GM21381 (cell line): ENCODE data around the gene DIS3L2.

Experiments used
- ATAC-seq: cut with Tn5 transposase; IDR thresholded peaks from one replicate; pipeline ENCODE4 v1.9.1; 2021; ENCODE audit warnings: mild to moderate bottlenecking, moderate library complexity; ENCODE audit not compliant: unreplicated experiment

Gene DIS3L2

DNA sequence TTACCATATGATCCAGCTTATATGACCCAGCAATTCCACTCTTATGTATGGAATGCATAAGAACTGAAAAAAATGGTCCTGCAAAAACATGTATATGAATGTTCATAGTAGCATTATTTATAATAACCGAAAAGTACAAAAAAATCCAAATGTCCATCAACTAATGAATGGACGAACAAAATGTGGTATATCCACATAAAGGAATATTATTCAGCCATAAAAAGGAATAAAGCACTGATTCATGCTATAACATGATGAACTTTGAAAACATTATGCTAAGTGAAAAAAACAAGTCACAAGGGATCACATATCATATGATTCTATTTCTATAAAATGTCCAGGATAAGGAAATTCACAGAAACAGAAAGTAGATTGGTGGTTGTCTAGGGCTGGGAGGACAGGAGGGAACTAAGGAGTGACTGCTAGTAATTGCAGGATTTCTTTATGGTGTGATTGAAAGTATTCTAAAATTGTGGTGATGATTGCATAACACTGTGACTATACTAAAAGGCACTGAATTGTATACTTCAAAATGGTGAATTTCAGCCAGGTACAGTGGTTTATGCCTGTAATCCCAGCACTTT, 10.0 kb upstream of the DIS3L2 start:
- no peak for ATAC-seq

DNA sequence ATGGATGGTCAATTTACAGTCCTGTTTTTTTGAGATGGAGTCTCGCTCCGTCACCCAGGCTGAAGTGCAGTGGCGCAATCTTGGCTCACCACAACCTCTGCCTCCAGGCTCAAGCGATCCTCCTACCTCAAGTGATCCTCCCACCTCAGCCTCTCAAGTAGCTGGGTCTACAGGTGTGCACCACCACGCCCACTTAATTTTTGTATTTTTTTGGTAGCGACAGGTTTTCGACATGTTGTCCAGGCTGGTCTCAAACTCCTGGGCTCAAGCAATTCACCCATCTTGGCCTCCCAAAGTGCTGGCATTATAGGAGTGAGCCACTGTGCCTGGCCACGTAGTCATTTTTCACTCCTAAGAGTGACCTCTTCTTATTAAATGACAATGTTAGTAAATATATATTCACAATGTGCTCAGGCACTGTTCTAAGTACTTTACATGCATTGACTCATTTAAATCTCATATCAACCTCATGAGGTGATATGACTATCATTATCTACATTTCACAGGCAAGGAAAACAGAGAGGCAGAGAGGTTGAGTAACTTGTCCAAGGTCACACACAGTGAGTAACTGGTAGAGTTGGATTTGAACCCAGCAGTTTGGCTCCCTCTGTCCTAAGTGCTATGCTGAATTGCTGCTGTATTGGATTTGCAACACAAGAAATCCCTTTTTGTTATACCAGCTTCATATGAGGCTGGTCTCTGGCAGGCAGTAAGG, 5.6 kb upstream of the DIS3L2 start:
- no peak for ATAC-seq

DNA sequence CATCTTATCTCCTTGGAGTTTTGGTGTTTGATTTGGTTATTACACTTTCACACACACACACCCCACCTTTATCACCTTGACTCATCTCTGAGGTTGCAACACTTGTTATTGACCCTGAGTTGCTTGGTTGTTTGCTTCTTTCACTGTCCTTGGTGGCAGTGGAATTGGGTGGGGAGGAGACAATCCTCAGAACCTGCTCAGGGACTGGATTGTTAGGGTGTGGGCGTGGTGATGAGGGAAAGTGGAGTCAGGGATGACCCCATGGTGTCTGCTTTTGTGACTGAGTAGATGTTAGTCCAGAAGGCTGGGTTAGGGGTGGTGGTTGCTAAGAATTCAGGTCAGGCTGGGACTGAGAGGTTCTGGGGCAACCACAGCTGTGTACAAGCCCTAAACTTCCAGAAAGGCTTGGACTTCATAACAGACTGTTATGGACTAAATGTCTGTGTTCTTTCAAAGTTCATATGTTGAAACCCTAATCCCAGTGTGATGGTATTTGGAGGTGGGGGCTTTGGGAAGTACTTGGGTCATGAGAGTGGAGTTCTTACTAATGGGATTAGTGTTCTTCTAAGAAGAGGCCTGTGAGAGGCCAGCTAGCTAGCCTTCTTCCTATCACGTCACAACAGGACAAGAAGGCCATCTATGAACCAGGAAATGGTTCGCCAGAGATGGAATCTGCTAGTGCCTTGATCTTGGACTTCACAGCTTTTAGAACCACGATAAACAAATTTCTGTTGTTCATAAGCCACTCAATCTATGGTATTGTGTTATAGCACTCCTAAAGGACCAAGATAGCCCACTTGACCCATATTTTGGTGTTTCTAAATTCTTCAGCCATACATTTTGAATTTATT, 3.4 kb upstream of the DIS3L2 start:
- ATAC-seq: no peak

DNA sequence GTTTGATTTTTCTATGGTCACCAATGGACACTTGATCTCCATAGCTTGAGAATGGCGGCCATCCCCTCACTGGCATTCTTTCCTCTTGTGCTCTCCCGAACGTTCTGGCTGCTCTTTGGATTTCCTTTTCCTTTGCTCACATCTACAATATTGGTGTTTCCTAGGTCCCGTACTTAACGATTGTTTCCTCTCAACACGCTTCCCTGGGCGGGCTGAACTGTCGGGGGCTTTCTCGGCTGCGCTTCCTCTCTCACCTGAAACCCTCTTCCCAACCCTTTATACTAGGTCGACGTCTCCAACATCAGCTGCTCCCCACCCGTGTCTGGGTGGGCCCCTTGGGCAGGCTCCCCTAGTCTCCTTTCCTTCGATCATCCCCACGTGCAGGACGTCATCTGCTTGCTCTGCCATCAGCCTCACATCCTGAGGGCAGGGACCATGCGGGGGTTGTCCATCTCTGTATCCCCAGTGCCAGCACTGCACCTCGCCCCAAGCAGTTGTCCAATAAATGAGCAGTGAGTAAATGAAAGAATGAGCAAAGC, 634 bp upstream of the DIS3L2 start:
- no peak for ATAC-seq

DNA sequence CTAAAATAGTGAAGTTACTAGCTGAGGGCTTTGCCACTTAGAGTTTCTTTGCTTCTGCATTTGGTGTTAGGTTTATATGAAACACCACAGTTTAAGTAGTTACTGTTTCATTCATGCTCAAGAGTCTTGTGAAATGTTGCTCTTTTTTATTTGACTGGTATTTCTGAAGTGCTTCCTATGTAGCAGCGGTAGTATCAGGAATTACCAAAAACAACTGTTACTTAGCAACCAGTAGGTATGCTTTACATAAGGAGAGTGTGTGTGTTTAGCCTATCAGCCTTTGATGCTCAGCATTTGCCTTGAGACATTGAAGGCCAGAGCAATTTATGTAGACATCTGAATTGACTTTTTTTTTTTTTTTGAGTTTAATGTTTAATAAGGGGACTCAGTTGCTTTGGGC, 3.6 kb downstream of the DIS3L2 start:
- ATAC-seq: no peak

DNA sequence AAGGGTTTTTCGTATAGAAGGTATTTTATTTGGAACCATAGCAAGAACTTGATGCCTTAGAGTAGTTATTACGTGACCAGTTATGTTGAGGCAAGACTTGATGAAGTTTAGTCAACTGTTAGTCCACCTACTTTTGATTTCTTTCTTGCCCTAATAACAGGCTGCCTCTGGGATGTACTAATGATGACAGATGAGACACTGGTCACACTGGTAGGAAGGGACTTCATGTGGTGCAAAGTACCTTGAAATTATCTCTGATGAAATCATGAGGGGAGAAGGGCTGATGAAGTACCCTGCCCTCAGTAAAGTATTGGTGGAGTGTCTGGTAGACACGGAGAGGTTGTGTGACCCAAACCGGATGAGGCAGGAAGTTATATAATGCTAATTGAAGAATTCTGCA, 5.4 kb downstream of the DIS3L2 start:
- ATAC-seq: no peak

DNA sequence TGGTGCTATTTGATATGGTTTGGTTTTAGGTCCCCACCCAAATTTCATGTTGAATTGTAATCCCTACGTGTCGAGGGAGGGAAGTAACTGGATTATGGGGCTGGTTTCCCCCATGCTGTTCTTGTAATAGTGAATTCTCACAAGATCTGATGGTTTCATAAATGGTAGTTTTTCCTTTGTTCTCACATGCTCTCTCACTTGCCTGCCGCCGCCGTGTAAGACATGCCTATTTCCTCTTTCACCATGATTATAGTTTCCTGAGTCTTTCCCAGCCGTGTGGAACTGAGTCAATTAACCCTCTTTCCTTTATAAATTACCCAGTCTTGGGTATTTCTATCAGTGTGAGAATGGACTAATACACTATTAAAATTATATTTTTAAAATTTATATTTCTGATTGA, 7.3 kb downstream of the DIS3L2 start:
- no peak for ATAC-seq

DNA sequence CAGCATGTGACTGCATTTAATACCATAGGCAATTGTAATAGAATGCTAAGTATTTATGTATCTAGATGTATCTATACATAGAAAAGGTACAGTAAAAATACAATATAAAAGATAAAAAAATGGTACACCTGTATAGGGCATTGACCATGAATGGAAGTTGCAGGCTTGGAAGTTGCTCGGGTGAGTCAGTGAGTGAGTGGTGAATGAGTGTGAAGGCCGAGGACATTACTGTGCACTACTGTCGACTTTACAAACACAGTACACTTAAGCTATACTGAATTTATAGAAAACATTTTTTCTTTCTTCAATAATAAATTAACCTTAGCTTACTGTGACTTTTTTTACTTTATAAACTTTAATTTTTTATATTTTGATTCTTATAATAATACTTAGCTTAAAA, 8.9 kb downstream of the DIS3L2 start:
- no peak for ATAC-seq

DNA sequence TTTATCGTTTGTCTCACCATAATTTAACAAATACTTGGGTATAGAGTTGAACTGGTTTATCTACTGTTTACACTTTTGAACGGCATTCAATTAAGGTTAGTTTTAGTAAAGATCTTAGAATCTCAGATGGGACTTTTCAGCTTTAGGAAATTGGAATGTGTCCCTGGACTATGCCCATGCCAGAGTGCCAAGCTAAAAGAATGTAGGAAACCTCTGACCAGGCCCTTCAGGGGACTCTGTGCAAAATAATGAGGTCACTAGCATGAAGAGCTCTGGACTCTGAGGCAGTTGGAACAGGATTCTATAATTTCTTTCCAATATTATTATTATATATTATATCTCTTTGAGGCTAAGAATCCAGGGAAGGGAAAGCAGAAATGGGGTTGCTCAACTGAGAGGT, 13.5 kb downstream of the DIS3L2 start:
- ATAC-seq: no peak

DNA sequence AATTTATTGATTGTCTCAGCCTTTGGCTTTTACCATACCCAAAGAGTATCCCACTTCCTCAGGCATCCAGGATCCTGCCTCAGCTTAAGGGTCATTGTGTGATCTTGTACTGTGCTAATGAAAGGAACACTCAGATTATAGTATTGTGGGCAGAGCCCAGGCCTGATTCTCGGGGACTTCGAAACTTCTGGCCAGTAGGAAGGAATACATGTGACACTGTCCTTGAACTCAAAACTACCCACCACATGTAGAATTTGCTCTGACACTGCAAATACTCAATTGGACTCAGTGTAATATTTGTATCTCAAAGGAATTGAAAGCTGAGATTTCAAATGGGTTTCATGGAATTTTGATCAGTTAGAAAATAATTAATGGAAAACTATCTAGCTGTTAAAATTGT, 15.9 kb downstream of the DIS3L2 start:
- no peak for ATAC-seq

DNA sequence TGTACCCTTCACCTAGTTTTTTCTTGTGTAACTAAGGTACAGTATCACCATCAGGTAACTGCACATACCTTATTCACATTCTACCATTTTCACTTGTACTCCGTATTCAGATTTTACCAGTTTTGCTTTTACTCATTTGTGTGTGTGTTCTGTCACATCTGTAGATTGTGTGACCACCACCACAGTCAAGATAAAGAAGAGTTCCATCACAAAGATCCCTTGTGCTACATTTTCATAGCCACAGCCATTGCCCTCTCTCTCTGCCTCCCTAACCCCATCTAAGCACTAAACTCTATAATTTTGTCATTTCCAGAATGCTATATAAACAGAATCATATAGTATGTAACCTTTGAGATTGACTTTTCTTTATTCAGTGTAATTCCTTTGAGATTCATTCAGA, 23.5 kb downstream of the DIS3L2 start:
- ATAC-seq: no peak

DNA sequence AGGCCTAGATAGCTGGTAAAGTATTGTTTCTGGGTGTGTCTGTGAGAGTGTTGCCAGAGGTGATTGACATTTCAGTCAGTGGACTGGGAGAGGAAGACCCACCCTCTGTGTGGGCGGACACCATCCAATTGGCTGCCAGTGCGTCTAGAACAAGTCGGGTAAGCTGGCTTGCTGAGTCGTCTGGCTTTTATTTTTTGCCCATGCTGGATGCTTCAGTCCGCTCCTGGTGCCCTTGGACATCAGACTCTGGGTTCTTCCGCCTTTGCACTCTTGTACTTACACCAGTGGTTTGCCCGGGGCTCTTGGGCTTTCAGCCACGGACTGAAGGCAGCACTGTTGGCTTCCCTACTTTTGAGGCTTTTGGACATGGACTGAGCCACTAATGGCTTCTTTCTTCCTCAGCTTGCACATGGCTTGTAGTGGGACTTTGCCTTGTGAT, 24.3 kb downstream of the DIS3L2 start:
- no peak for ATAC-seq

DNA sequence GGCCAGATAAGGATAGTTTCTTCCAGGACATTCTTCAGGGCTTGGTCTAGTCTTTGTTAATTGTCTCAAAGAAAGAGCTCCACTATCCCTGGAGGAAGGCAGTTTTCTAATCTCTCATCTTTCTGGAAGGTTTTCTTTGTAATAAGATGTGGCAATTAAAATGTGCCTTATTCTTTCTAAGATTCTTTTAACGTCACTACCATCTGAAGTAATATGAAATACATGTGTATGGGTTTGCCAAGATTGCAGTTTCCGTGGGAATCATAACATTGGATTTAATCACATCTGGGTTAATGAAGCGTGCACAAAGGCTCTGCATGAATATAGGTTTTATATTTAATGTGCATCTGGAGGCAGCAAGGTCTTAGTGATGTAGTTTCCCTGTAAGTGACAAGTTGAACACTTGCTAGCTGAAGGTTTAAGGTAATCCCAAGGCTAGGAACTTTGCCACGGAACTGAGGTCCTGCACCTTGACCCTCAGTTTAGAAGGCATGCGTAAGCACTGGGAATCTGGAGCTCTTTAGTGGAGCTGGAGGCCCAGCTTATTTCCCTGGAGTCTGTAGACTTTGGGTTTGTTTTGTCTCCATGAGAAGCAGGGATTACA, 25.7 kb downstream of the DIS3L2 start:
- ATAC-seq: no peak

DNA sequence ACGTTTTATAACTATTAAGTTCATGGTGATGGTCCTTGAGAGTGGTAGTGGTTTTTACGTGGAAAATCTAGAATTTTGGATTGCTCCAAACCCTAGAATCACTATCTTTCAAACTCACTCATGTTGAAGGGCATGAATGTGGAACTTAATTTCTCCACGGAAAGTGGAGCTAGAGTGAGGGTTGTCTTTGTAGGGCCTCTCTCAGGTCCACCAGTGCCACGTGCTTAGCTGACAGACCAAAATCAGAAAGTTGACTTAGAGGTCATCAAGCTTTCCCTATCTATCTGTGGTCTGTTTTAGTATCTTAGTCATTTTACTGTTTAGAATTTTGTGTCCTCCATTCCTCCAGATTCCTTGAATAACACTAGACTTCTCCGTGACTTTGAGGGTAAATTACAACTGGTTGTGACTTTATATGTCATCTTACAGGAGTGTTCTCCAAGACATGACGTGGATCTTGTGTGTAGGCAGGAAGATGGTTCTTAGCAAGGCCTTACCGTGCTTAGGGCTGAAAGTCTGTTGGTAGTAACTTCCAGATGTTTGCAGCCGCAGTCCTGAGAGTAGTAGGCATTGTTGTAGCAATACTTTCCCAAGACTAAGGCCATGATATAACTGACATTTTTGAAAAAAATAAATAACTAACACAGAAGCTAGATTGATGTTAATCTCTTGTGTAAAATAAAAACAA, 26.8 kb downstream of the DIS3L2 start:
- ATAC-seq: no peak

DNA sequence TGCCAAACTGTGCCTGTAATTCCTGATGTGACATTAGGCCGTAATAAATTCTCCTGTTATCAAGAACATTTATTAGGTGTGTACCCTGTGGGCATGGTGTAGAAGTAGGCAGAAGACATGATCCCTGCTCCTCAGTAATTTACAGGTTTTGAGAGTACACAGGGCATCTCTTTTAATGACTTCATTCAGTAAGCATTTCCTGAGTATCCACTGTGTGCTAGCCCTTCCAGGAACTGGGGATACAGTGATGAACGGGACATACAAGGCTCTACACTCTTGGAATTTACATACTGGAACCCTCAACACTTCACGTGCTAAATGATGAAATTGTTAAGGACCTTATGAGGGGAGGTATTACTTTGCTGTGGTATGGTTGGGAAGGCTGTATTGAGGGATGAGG, 30.2 kb downstream of the DIS3L2 start:
- no peak for ATAC-seq

DNA sequence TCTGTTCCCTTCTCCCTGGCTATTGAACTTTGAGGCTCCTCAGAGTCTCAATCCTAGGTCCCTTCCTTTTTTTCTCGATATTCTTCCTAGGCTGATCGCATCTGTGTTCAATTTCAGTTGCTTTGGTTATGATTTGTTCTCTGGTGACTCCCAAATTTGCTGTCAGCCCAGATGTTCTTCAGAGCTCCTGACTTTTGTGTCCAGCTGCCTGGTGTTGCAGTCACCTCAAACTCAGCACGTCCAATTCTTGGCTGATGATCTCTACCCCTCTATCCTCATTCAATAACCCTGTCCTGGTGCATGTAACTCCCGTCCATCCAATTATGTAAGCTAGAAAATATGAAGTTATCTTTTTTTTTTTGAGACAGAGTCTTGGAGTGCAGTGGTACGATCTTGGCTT, 31.4 kb downstream of the DIS3L2 start:
- ATAC-seq: no peak

DNA sequence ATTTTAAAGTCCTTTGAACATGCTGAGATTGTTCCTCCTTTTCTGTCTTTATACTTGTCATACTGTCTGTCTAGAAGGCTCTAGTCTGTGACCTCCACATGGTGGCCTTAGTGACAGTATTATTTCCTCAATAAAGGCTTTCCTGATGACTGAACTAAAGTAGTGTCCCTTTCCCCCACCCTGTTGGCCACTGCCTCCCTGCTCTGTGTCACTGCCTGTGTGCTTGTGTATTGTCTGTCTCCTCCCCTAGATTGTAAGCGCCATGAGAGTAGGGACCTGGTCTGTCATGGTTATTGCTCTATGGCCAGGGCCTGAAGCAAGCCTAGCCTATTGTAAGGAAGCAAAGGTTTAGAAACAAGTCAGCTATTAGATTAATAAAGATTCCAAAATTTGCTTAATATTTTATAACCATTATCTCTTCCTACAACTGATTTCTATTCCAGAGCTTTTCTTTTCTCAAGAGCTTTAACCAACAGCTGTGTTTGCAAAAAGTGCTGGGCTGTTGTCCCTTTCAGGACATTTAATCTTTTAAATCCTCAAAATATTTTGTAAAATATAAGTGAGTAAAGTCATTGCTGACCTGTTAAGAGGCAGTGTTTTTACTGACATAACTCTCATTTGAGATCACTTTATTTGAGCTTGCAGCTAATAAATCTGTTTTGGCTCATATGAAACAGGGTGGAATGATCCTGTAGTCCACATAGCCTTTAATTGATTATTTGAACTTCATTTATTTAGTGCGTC, 35.5 kb downstream of the DIS3L2 start:
- ATAC-seq: no peak

DNA sequence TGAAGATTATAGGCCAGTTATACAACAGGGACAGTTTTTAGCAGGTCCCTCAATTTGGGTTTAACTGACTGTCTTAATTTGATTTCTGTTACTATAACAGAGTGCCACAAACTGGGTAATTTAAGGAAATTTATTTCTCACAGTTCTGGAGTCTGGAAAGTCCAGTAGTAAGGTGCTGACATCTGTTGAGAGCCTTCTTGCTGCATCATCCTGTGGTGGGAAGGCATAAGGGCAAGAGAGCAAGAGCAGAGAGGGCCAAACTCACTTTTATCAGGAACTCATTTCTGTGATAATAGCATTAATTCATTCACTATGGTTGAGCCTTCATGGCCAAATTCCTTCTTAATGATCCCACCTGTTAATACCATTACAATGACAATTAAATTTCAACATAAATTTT, 36.5 kb downstream of the DIS3L2 start:
- no peak for ATAC-seq

DNA sequence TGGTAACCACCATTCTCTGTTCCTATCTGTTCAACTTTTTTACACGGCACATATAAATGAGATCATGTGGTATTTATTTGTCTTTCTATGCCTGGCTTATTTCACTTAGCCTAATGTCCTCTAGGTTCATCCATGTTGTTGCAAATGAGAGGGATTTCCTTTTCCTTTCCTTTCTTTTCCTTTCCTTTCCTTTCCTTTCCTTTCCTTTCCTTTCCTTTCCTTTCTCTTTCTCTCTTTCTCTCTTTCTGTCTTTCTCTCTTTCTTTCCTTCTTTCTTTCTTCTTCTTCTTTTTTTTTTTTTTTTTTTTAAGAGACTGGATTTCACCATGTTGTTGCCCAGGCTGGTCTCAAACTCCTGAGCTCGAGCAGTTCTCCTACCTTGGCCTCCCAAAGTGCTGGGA, 38.9 kb downstream of the DIS3L2 start:
- no peak for ATAC-seq

DNA sequence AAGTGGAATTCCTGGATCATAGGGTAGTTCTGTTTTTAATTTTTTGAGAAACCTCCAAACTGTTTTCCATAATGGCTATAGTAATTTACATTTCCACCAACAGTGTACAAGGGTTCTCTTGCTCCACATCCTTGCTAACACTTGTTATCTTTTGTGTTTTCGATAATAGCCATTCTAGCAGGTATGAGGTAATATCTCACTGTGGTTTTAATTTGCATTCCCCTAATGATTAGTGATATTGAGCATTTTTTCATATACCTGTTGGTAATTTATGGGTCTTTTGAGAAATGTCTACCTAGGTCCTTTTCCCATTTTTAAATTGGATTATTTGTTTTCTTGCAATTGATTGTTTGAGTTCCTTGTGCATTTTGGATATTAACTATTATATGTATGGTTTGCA, 39.6 kb downstream of the DIS3L2 start:
- no peak for ATAC-seq
